ENCODE measurements around the gene BCAS1.

GRCh38 chr20:53942472-53942816 is 128.0 kb downstream of the BCAS1 start:
- no peak for TF ChIP-seq CTCF (IDR thresholded peaks at IDR 0.05)
- TF ChIP-seq POLR2A (IDR thresholded peaks at IDR 0.05): no peak

Data from adrenal gland (tissue), 5 donors.